Measurements from ENCODE around the gene GLTP. TPM values are rescaled to one million over a fixed set of nuclear protein-coding genes. Genes with fewer than 3 reads are reported as not detected.
"Not testable (repeated sequence)": the region's sequence is repeated elsewhere in the genome, so short reads cannot be mapped to it uniquely, and the experiment has no call there.

The GLTP gene
- total and polyA plus RNA-seq, 11 donors, result 16.9 to 68.6 (median 25.1) TPM

- peak within 1 kb of the TSS; percentile 42 to 87 (median 84) for H3K27ac ChIP-seq
- H3K4me1 ChIP-seq, result peaks cover 0 to 24% (median 19%) of the 10 kb centered on the region in 12 donors
- peaks cover 0 to 26% (median 23%) of the 10 kb centered on the region in 9 donors for H3K36me3 ChIP-seq
- H3K9me3 ChIP-seq, result no peaks in the 10 kb centered on the region
- DNase-seq, result peak; percentile 89 to 91 (median 89)
- peak in 8 of 12 donors; percentile 18 to 60 (median 36) for TF ChIP-seq CTCF (IDR thresholded peaks at IDR 0.05)
- peak in 1 of 2 donors; percentile 28 for TF ChIP-seq POLR2A (IDR thresholded peaks at IDR 0.05)
- WGBS, 4 donors, result 1 to 7% (median 2%) methylated on average over 24 to 69 of the region's 69 CpGs
- H3K27me3 ChIP-seq, result no peaks in the 10 kb centered on the region
- H3K4me3 ChIP-seq, result peak within 1 kb of the TSS; percentile 73 to 95 (median 78)
- ATAC-seq, result peak; percentile 88 to 97 (median 96)
- intact Hi-C loops (cut with DNase I), result no loop called here
Observed at GRCh38 chr12:109899783-109900751, 19.7 kb upstream of the GLTP start, which contains the start of gene TCHP. Gene TCHP, plus strand, starts transcription at chr12:109900274. Its CDS starts 2,753 bp downstream, at chr12:109903027.

GRCh38 chr12:109899345-109899744, 19.0 kb upstream of the GLTP start:
- Histone ChIP-seq H3K36me3 (peaks cover 0 to 19% (median 15%) of the 10 kb centered on the region in 9 donors), H3K4me3 (peak overlapping the region in 11 of 12 donors; percentile 73 to 95 (median 78)), H3K4me1 (peaks cover 0 to 24% (median 19%) of the 10 kb centered on the region in 12 donors), H3K27ac (peak overlapping the region in 8 of 12 donors; percentile 72 to 87 (median 84))
- 90 to 94% (median 93%) methylated on average over 15 of the region's 15 CpGs for WGBS, 4 donors
- intact Hi-C loops (cut with DNase I); ATAC-seq; DNase-seq; H3K27me3 ChIP-seq; H3K9me3 ChIP-seq: not testable (repeated sequence)

- TF ChIP-seq POLR2A (IDR thresholded peaks at IDR 0.05) (no peak), CTCF (IDR thresholded peaks at IDR 0.05) (no peak)
- H3K4me1 ChIP-seq, result peaks cover 0 to 29% (median 18%) of the 10 kb centered on the region in 12 donors
- H3K36me3 ChIP-seq, result no peaks in the 10 kb centered on the region
- ATAC-seq, result no peak
- WGBS, 4 donors, result 87 to 91% (median 88%) methylated on average over 6 of the region's 6 CpGs
- no peak for DNase-seq
- H3K4me3 ChIP-seq, result no peak overlapping the region
- no peaks in the 10 kb centered on the region for H3K9me3 ChIP-seq
- intact Hi-C loops (cut with DNase I), result no loop called here
- no peak overlapping the region for H3K27ac ChIP-seq
- no peaks in the 10 kb centered on the region for H3K27me3 ChIP-seq
Observed at GRCh38 chr12:109897029-109897428, 16.7 kb upstream of the GLTP start.

- TF ChIP-seq POLR2A (IDR thresholded peaks at IDR 0.05) (no peak), CTCF (IDR thresholded peaks at IDR 0.05) (no peak)
- peaks cover 0 to 21% (median 11%) of the 10 kb centered on the region in 12 donors for H3K4me1 ChIP-seq
- H3K9me3 ChIP-seq, result no peaks in the 10 kb centered on the region
- H3K27ac ChIP-seq, result no peak overlapping the region
- no peak overlapping the region for H3K4me3 ChIP-seq
- WGBS, 4 donors, result 86 to 92% (median 89%) methylated on average over 6 of the region's 6 CpGs
- H3K27me3 ChIP-seq, result no peaks in the 10 kb centered on the region
- DNase-seq (no peak), ATAC-seq (no peak)
- H3K36me3 ChIP-seq, result no peaks in the 10 kb centered on the region
- intact Hi-C loops (cut with DNase I), result no loop called here
Observed at GRCh38 chr12:109896188-109896587, 15.8 kb upstream of the GLTP start.

Measured in heart left ventricle (tissue), 16 donors.